DOHH2 (cell line): ENCODE results near the gene HLTF.

Experiments
- H3F3A ChIP-seq: fragments of 200-600 bp; sonication (generic), shearing (Covaris generic); 2 replicates; pipeline ENCODE4 v1.6.0; 2016; ENCODE audit warnings: antibody characterized with exemption, mild to moderate bottlenecking; ENCODE audit not compliant: control insufficient read depth, insufficient read depth
- H3K27ac ChIP-seq: fragments of 200-600 bp; sonication (generic); 2 replicates; pipeline ENCODE4 v1.5.1; 2014; ENCODE audit warnings: low read depth, mild to moderate bottlenecking, low read length, moderate library complexity
- H3K27me3 ChIP-seq: fragments of 200-600 bp; sonication (generic); 2 replicates; pipeline ENCODE4 v1.6.1; 2014; ENCODE audit warnings: mild to moderate bottlenecking, low read length, mixed read lengths; ENCODE audit not compliant: control insufficient read depth
- H3K36me3 ChIP-seq: fragments of 200-600 bp; sonication (generic); 2 replicates; pipeline ENCODE4 v1.6.1; 2014; ENCODE audit warnings: mild to moderate bottlenecking, low read length, moderate library complexity, mixed read lengths; ENCODE audit not compliant: control insufficient read depth
- H3K4me1 ChIP-seq: fragments of 200-600 bp; sonication (generic); 2 replicates; pipeline ENCODE4 v1.6.1; 2014; ENCODE audit warnings: mild to moderate bottlenecking, low read length, mixed read lengths; ENCODE audit not compliant: control insufficient read depth
- H3K4me2 ChIP-seq: fragments of 200-600 bp; sonication (generic); 2 replicates; pipeline ENCODE4 v1.6.0; 2014; ENCODE audit warnings: mild to moderate bottlenecking, low read length, moderate library complexity
- H3K4me3 ChIP-seq: fragments of 200-600 bp; sonication (generic); 2 replicates; pipeline ENCODE4 v1.5.1; 2014; ENCODE audit warnings: mild to moderate bottlenecking, low read length, mixed read lengths
- H3K79me2 ChIP-seq: fragments of 200-600 bp; sonication (generic); 2 replicates; pipeline ENCODE4 v1.6.1; 2014; ENCODE audit warnings: mild to moderate bottlenecking, low read length, mixed read lengths; ENCODE audit not compliant: control insufficient read depth
- H3K9me2 ChIP-seq: fragments of 200-600 bp; sonication (generic); replicated peaks from 2 replicates; pipeline ENCODE4 v1.6.1; 2014; ENCODE audit warnings: mild to moderate bottlenecking, low read length, mixed read lengths; ENCODE audit not compliant: control insufficient read depth
- H3K9me3 ChIP-seq: fragments of 200-600 bp; sonication (generic); 2 replicates; pipeline ENCODE4 v1.6.1; 2014; ENCODE audit warnings: antibody characterized with exemption, low read length, mixed read lengths; ENCODE audit not compliant: control insufficient read depth, insufficient read depth
- H4K20me1 ChIP-seq: fragments of 200-600 bp; sonication (generic); 2 replicates; pipeline ENCODE4 v1.6.0; 2014; ENCODE audit warnings: low read depth, mild to moderate bottlenecking, antibody characterized with exemption, low read length, moderate library complexity; ENCODE audit not compliant: control insufficient read depth, insufficient read depth
- CTCF ChIP-seq: fragments of 200-600 bp; sonication (generic); IDR thresholded peaks from one replicate; pipeline ENCODE4 v1.5.1; 2014; ENCODE audit warnings: antibody characterized with exemption, mild to moderate bottlenecking, low read depth, low read length; ENCODE audit not compliant: poor library complexity, severe bottlenecking
- EZH2phosphoT487 ChIP-seq: fragments of 200-600 bp; sonication (generic); IDR thresholded peaks from 2 replicates; pipeline ENCODE4 v1.6.1; 2017; ENCODE audit warnings: borderline replicate concordance, mild to moderate bottlenecking, antibody characterized with exemption, low read length, moderate library complexity, mixed read lengths

The HLTF gene

GRCh38 chr3:149015393-149015792 is 70.9 kb downstream of the HLTF start:
- Histone ChIP-seq H3K4me2 (no peak overlapping the region), H3K9me3 (no peaks in the 10 kb centered on the region), H3K27ac (no peak overlapping the region), H3K4me1 (no peaks in the 10 kb centered on the region), H4K20me1 (no peaks in the 10 kb centered on the region), H3K4me3 (no peak overlapping the region), H3K9me2 (no peaks in the 10 kb centered on the region), H3K36me3 (peaks cover 52% of the 10 kb centered on the region), H3K27me3 (no peaks in the 10 kb centered on the region), H3K79me2 (no peaks in the 10 kb centered on the region), H3F3A (no peaks in the 10 kb centered on the region)
- no peak for TF ChIP-seq CTCF
- no peak for TF ChIP-seq EZH2phosphoT487

GRCh38 chr3:149013726-149014125 is 72.6 kb downstream of the HLTF start:
- Histone ChIP-seq H3K4me2 (no peak overlapping the region), H3K9me3 (no peaks in the 10 kb centered on the region), H3K4me3 (no peak overlapping the region), H4K20me1 (no peaks in the 10 kb centered on the region), H3K9me2 (no peaks in the 10 kb centered on the region), H3K79me2 (no peaks in the 10 kb centered on the region), H3F3A (no peaks in the 10 kb centered on the region), H3K36me3 (peaks cover 53% of the 10 kb centered on the region), H3K27ac (no peak overlapping the region), H3K27me3 (no peaks in the 10 kb centered on the region), H3K4me1 (no peaks in the 10 kb centered on the region)
- TF ChIP-seq CTCF = no peak

- H3K36me3 ChIP-seq = peaks cover 56% of the 10 kb centered on the region
- H4K20me1 ChIP-seq = no peaks in the 10 kb centered on the region
- H3K9me2 ChIP-seq = no peaks in the 10 kb centered on the region
- TF ChIP-seq EZH2phosphoT487 = no peak
- TF ChIP-seq CTCF = no peak
- H3K27ac ChIP-seq = no peak overlapping the region
- H3K79me2 ChIP-seq = no peaks in the 10 kb centered on the region
- no peaks in the 10 kb centered on the region for H3K27me3 ChIP-seq
- H3F3A ChIP-seq = no peaks in the 10 kb centered on the region
- no peak overlapping the region for H3K4me3 ChIP-seq
- H3K4me2 ChIP-seq = no peak overlapping the region
- H3K9me3 ChIP-seq = no peaks in the 10 kb centered on the region
- no peaks in the 10 kb centered on the region for H3K4me1 ChIP-seq
Observed at GRCh38 chr3:149011676-149012075, 74.7 kb downstream of the HLTF start.

DNA sequence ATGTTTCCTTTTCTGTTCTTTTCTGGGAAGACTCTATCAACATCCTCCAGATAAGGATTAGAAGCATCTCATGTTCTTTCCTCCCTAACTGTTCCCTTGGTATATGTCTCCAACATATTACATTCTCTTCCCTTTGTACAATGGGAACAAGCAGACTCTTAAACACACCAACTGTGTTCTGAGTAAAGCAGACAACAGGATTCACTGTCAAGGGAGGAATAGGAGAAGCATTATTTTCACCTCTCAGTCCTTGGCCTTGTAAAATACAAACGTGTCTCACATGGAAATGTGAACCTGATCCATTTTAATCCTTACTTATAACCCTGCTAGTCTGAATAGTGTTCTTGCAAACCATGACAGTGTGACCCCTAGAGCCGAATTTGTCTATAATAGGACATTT is 75.4 kb downstream of the HLTF start:
- H3K4me2 ChIP-seq = no peak overlapping the region
- no peaks in the 10 kb centered on the region for H3K9me3 ChIP-seq
- H3K36me3 ChIP-seq = peaks cover 52% of the 10 kb centered on the region
- no peak overlapping the region for H3K27ac ChIP-seq
- no peak for TF ChIP-seq CTCF
- TF ChIP-seq EZH2phosphoT487 = no peak
- no peaks in the 10 kb centered on the region for H3K79me2 ChIP-seq
- no peaks in the 10 kb centered on the region for H3K27me3 ChIP-seq
- no peaks in the 10 kb centered on the region for H4K20me1 ChIP-seq
- H3K4me3 ChIP-seq = no peak overlapping the region
- no peaks in the 10 kb centered on the region for H3K4me1 ChIP-seq
- H3K9me2 ChIP-seq = no peaks in the 10 kb centered on the region
- no peaks in the 10 kb centered on the region for H3F3A ChIP-seq
